SK-N-SH (cell line): ENCODE measurements around the gene MEF2C.

Experiments
- CTCF ChIP-seq: fragments of 200-600 bp; sonication (generic); IDR thresholded peaks from 2 replicates; pipeline ENCODE4 v1.6.1; 2017; ENCODE audit warnings: antibody characterized with exemption, mild to moderate bottlenecking, moderate library complexity
- EZH2phosphoT487 ChIP-seq: fragments of 200-600 bp; sonication (generic); IDR thresholded peaks from 2 replicates; pipeline ENCODE4 v1.6.1; 2017; ENCODE audit warnings: low read depth, mixed run types, mild to moderate bottlenecking, antibody characterized with exemption, moderate library complexity, borderline replicate concordance
- FOXM1 ChIP-seq: IDR thresholded peaks from 2 replicates; pipeline ENCODE4 v1.4.0; 2012; ENCODE audit warnings: low read depth, mild to moderate bottlenecking
- MAX ChIP-seq: IDR thresholded peaks from 2 replicates; pipeline ENCODE4 v1.4.0; 2012; ENCODE audit warnings: low read depth
- RAD21 ChIP-seq: IDR thresholded peaks from 2 replicates; pipeline ENCODE4 v1.6.1; 2012; ENCODE audit warnings: mild to moderate bottlenecking, low read length
- TEAD4 ChIP-seq: IDR thresholded peaks from 2 replicates; pipeline ENCODE4 v1.4.0; 2012; ENCODE audit warnings: mild to moderate bottlenecking, borderline replicate concordance; ENCODE audit not compliant: insufficient read depth
- ZBTB33 ChIP-seq: IDR thresholded peaks from 2 replicates; pipeline ENCODE4 v1.4.0; 2012; ENCODE audit warnings: low read depth, borderline replicate concordance

GRCh38 chr5:88819301-88819999, 63.5 kb downstream of the MEF2C start:
- TF ChIP-seq CTCF (no peak), MAX (no peak), RAD21 (no peak), FOXM1 (no peak), ZBTB33 (no peak), EZH2phosphoT487 (no peak), TEAD4 (no peak)
